Measurements from ENCODE around the gene RASSF4. TPM values are rescaled to one million over a fixed set of nuclear protein-coding genes. Genes with fewer than 3 reads are reported as not detected.

The RASSF4 gene
- total RNA-seq, 1 donor from 2014 or later: 83.0 TPM

DNA sequence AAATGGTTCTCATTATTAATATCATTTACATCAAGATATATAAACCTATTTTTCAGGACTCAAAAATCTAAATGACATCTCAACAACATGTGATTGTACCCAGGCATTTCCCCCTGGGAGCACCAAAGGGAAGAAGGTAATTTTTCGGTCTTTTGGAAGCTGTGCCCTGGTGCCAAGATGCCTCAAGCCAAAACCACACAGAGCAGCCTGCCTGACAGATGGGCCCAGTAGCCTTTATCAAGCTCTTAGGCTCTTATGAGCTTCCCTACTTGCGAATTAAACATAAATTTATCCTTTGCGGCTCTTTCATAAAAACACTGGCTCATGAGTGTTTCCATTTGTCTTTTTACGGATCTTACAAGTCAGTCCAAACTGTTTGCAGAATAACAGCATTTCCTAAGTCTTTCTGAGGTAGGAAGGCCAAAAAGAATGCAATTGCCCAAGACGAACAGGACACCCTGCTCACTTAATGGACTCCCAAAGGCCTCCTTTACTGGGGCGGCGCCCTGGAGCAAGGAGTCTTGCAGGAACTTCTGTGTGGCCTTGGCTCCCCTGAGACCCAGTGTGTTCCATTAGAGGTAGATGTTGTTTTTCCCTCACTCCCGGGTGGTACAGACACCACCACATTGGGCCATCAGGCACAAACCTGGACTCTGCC, 4.1 kb upstream of the RASSF4 start:
- DNase-seq (ENCODE audit: low read depth) (no peak), FAIRE-seq (no peak)
- Mint-ChIP-seq H3K9me3 (ENCODE audit: unreplicated experiment) (peaks cover 3% of the 10 kb centered on the region), H3K4me3 (ENCODE audit: unreplicated experiment) (no peak overlapping the region), H3K36me3 (ENCODE audit: low read depth, unreplicated experiment) (peaks cover 17% of the 10 kb centered on the region), H3K27me3 (ENCODE audit: low read depth, unreplicated experiment) (no peaks in the 10 kb centered on the region), H3K27ac (ENCODE audit: unreplicated experiment) (no peak overlapping the region), H3K4me1 (ENCODE audit: low read depth, unreplicated experiment) (peaks cover 44% of the 10 kb centered on the region)
- no peaks in the 10 kb centered on the region for H3K27me3 ChIP-seq (ENCODE audit: insufficient read depth, low read length)
- peaks cover 20% of the 10 kb centered on the region for H3K4me1 ChIP-seq (ENCODE audit: insufficient read depth, low read length)
- no peak overlapping the region for H3K4me3 ChIP-seq (ENCODE audit: insufficient read depth, low read depth, low read length)
- no peaks in the 10 kb centered on the region for H3K79me2 ChIP-seq (ENCODE audit: insufficient read depth, low read length)
- no peaks in the 10 kb centered on the region for H3K9me3 ChIP-seq (ENCODE audit: insufficient read depth, low read depth, low read length)
- H2AFZ ChIP-seq (ENCODE audit: low read depth, low read length): no peak overlapping the region
- no peak overlapping the region for H3K9ac ChIP-seq (ENCODE audit: low read length)
- H3K27ac ChIP-seq (ENCODE audit: low read depth, low read length): no peak overlapping the region
- no peaks in the 10 kb centered on the region for H4K20me1 ChIP-seq (ENCODE audit: insufficient read depth, low read length)
- no peaks in the 10 kb centered on the region for H3K36me3 ChIP-seq (ENCODE audit: insufficient read depth, low read length)
- H3K4me2 ChIP-seq (ENCODE audit: low read length): no peak overlapping the region
- TF ChIP-seq CTCF (IDR thresholded peaks at IDR 0.05; ENCODE audit: insufficient read depth, low read depth, low read length) (no peak), EZH2 (IDR thresholded peaks at IDR 0.05; ENCODE audit: insufficient read depth, low read length) (no peak)

DNA sequence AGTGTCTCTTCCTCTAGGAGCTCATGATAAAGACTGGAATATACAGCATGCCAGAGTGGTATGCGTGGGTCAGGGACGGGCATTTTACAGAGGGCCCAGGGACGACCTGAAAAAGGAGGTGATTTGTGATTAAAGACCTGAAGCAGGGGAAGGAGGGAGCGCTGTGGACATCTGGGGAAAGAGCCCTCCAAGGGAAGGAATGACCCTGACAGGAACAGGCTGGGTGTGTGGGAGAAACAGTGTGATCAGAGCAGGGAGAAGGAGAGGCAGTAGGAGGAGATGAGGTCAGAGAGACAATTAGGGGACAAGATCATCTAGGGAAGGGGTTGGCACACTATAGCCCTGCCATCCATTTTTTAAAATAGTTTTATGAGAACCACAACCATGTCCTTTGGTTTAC, 3.4 kb upstream of the RASSF4 start:
- Histone ChIP-seq H3K36me3 (ENCODE audit: insufficient read depth, low read length) (no peaks in the 10 kb centered on the region), H3K4me1 (ENCODE audit: insufficient read depth, low read length) (peaks cover 20% of the 10 kb centered on the region), H3K27ac (ENCODE audit: low read depth, low read length) (no peak overlapping the region), H3K79me2 (ENCODE audit: insufficient read depth, low read length) (no peaks in the 10 kb centered on the region), H4K20me1 (ENCODE audit: insufficient read depth, low read length) (no peaks in the 10 kb centered on the region), H3K4me3 (ENCODE audit: insufficient read depth, low read depth, low read length) (no peak overlapping the region), H2AFZ (ENCODE audit: low read depth, low read length) (no peak overlapping the region), H3K9me3 (ENCODE audit: insufficient read depth, low read depth, low read length) (no peaks in the 10 kb centered on the region), H3K27me3 (ENCODE audit: insufficient read depth, low read length) (no peaks in the 10 kb centered on the region), H3K4me2 (ENCODE audit: low read length) (no peak overlapping the region), H3K9ac (ENCODE audit: low read length) (no peak overlapping the region)
- DNase-seq (ENCODE audit: low read depth) (no peak), FAIRE-seq (no peak)
- TF ChIP-seq CTCF (IDR thresholded peaks at IDR 0.05; ENCODE audit: insufficient read depth, low read depth, low read length) (no peak), EZH2 (IDR thresholded peaks at IDR 0.05; ENCODE audit: insufficient read depth, low read length) (no peak)
- Mint-ChIP-seq H3K4me3 (ENCODE audit: unreplicated experiment) (no peak overlapping the region), H3K4me1 (ENCODE audit: low read depth, unreplicated experiment) (peaks cover 50% of the 10 kb centered on the region), H3K27me3 (ENCODE audit: low read depth, unreplicated experiment) (no peaks in the 10 kb centered on the region), H3K9me3 (ENCODE audit: unreplicated experiment) (peaks cover 3% of the 10 kb centered on the region), H3K27ac (ENCODE audit: unreplicated experiment) (no peak overlapping the region), H3K36me3 (ENCODE audit: low read depth, unreplicated experiment) (peaks cover 17% of the 10 kb centered on the region)

All from astrocyte (in vitro differentiated cells and primary cell).